Spleen (tissue), 7 donors: ENCODE data around the gene TMEM178B.

Experiments used
- CTCF ChIP-seq, 11 experiments: fragments of 200-600 bp in 7 of 11; fragments of 450-650 bp in 4 of 11; sonication (generic) in 4 of 11; IDR thresholded peaks in 8 of 11; conservative IDR thresholded peaks in 3 of 11; 1 replicate in 7 of 11; 2 replicates in 4 of 11; pipeline versions ENCODE4 v1.4.0 to v1.8.0; 2016 to 2021; ENCODE audit warnings: antibody characterized with exemption in 11 of 11, inconsistent platforms in 4 of 11, mild to moderate bottlenecking in 1 of 11
- POLR2AphosphoS5 ChIP-seq, 3 donors: sonication (generic); formaldehyde crosslinking; IDR thresholded peaks; one replicate each; pipeline ENCODE4 v1.5.1; 2017; ENCODE audit warnings: antibody characterized with exemption in 3 of 3
- donor health status: DM: no; HTN: no; CAD: no; lungs with moderate emphysema.
- donor health status: DM: no; HTN: no; CAD: no.
- donor health status: DM: no; HTN: no; CAD: no.

DNA sequence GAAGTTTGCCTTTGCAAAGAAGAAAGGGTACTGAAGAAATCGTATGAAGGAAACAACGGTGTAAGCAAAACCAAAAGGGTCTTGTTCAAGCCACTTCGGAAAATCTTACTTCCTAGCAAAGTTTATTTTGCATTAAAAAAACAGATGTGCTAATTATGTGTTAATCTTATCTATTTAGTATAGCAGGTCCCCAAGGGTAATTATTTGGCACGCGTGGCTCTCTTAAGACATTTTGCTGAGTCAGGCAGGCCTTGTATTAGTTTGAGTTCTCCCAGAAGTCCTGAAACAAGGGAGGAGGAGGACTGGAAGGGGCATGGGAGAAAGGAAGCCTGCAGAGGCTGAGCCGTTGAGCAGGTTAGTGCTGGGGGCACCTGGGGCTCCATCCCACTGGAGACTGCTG is 44.9 kb downstream of the TMEM178B start:
- TF ChIP-seq POLR2AphosphoS5 (IDR thresholded peaks at IDR 0.05) (no peak), CTCF (IDR thresholded peaks at IDR 0.05 in 8 of 11, conservative IDR thresholded peaks at IDR 0.05 in 3 of 11) (no peak)
